GM12801 (cell line): ENCODE data around the gene BTBD2.

Experiments used
- CTCF ChIP-seq: IDR thresholded peaks from one replicate; pipeline ENCODE4 v1.5.1; 2011; ENCODE audit warnings: control low read depth; ENCODE audit not compliant: insufficient read length; ENCODE audit errors: extremely low read depth

The BTBD2 gene

GRCh38 chr19:2035590-2035991, 20.1 kb upstream of the BTBD2 start:
- TF ChIP-seq CTCF: no peak

- TF ChIP-seq CTCF: no peak
These were observed 19.4 kb upstream of the BTBD2 start for GRCh38 chr19:2034729-2035589.

- TF ChIP-seq CTCF: no peak
These were observed 18.3 kb upstream of the BTBD2 start for GRCh38 chr19:2033825-2034159.

GRCh38 chr19:2033115-2033824, 17.8 kb upstream of the BTBD2 start:
- no peak for TF ChIP-seq CTCF

- TF ChIP-seq CTCF: no peak
These were observed 16.9 kb upstream of the BTBD2 start for GRCh38 chr19:2032296-2032941.

GRCh38 chr19:2027361-2027760, 11.8 kb upstream of the BTBD2 start:
- no peak for TF ChIP-seq CTCF

GRCh38 chr19:2026770-2027169, 11.3 kb upstream of the BTBD2 start:
- TF ChIP-seq CTCF: no peak
